GM06990 (cell line): ENCODE measurements around the gene FFAR1.
A peak's percentile ranks its signal among the peaks of the same experiment; 100 is the strongest.

Experiments
- DNase-seq: peaks from one replicate; pipeline ENCODE4 v3.0.0-alpha.2; 2011; ENCODE audit not compliant: insufficient read length; ENCODE audit errors: extremely low read depth
- H3K27me3 ChIP-seq: replicated peaks from 2 replicates; pipeline ENCODE4 v1.6.0; 2011; ENCODE audit warnings: low read length; ENCODE audit not compliant: control insufficient read depth, insufficient read depth
- H3K36me3 ChIP-seq: 2 replicates; pipeline ENCODE4 v1.5.1; 2011; ENCODE audit warnings: low read length; ENCODE audit not compliant: control insufficient read depth, insufficient read depth
- H3K4me3 ChIP-seq: replicated peaks from 2 replicates; pipeline ENCODE4 v1.5.1; 2011; ENCODE audit warnings: low read depth, mild to moderate bottlenecking, control low read depth, low read length
- CTCF ChIP-seq: IDR thresholded peaks from 2 replicates; pipeline ENCODE4 v1.5.1; 2011; ENCODE audit warnings: low read length, control low read depth, mild to moderate bottlenecking, inconsistent platforms; ENCODE audit not compliant: insufficient read depth, poor library complexity, severe bottlenecking

FFAR1 gene

GRCh38 chr19:35306473-35307246, 41.0 kb upstream of the FFAR1 start:
- H3K36me3 ChIP-seq: no peaks in the 10 kb centered on the region
- no peak overlapping the region for H3K4me3 ChIP-seq
- TF ChIP-seq CTCF: peak; percentile 68
- DNase-seq: no peak
- H3K27me3 ChIP-seq: no peaks in the 10 kb centered on the region

- TF ChIP-seq CTCF: no peak
- no peaks in the 10 kb centered on the region for H3K27me3 ChIP-seq
- no peak overlapping the region for H3K4me3 ChIP-seq
- H3K36me3 ChIP-seq: no peaks in the 10 kb centered on the region
- DNase-seq: no peak
Measured at GRCh38 chr19:35307931-35308330, 39.8 kb upstream of the FFAR1 start.

- Histone ChIP-seq H3K36me3 (no peaks in the 10 kb centered on the region), H3K4me3 (no peak overlapping the region), H3K27me3 (no peaks in the 10 kb centered on the region)
- no peak for DNase-seq
- no peak for TF ChIP-seq CTCF
Measured at GRCh38 chr19:35308910-35309309, 38.8 kb upstream of the FFAR1 start.

GRCh38 chr19:35309481-35310279, 38.0 kb upstream of the FFAR1 start:
- DNase-seq: no peak
- no peak for TF ChIP-seq CTCF
- H3K27me3 ChIP-seq: no peaks in the 10 kb centered on the region
- no peaks in the 10 kb centered on the region for H3K36me3 ChIP-seq
- no peak overlapping the region for H3K4me3 ChIP-seq

GRCh38 chr19:35310331-35310730, 37.4 kb upstream of the FFAR1 start:
- no peak overlapping the region for H3K4me3 ChIP-seq
- no peaks in the 10 kb centered on the region for H3K27me3 ChIP-seq

More at GRCh38 chr19:35310331-35310730, 37.4 kb upstream of the FFAR1 start:
- DNase-seq: no peak
- TF ChIP-seq CTCF: no peak
- H3K36me3 ChIP-seq: no peaks in the 10 kb centered on the region
